SU-DHL-6 (cell line): Measurements from ENCODE around the gene MTREX.

Experiments used
- CTCF ChIP-seq: fragments of 200-600 bp; sonication (generic); IDR thresholded peaks from one replicate; pipeline ENCODE4 v1.5.1; 2017; ENCODE audit warnings: antibody characterized with exemption, mild to moderate bottlenecking, low read length, moderate library complexity; ENCODE audit not compliant: insufficient read depth, poor library complexity, severe bottlenecking
- EZH2phosphoT487 ChIP-seq: fragments of 200-600 bp; sonication (generic), shearing (Covaris generic); conservative IDR thresholded peaks from 2 replicates; pipeline ENCODE4 v1.6.1; 2018; ENCODE audit warnings: mild to moderate bottlenecking, antibody characterized with exemption, low read length, moderate library complexity, mixed read lengths

- TF ChIP-seq CTCF, result no peak
- TF ChIP-seq EZH2phosphoT487, result no peak
Observed at GRCh38 chr5:55276771-55277170, 31.0 kb upstream of the MTREX start.
